HepG2 (cell line): ENCODE measurements around the gene PIEZO1. TPM values are rescaled to one million over a fixed set of nuclear protein-coding genes. Genes with fewer than 3 reads are reported as not detected.
A peak's percentile ranks its signal among the peaks of the same experiment; 100 is the strongest.

Experiments used
- ATAC-seq: fragments of 200-7000 bp; cut with Tn5 transposase; 3 replicates; pipeline ENCODE4 v1.9.1; 2020; ENCODE audit warnings: mild to moderate bottlenecking, moderate library complexity
- BruUV-seq: library from RNA; stranded (reverse); fragments of 400-500 nt; replicated peaks from 2 replicates; lab custom pipeline; 2021; lab: Mats Ljungman, UMichigan
- CTCF ChIA-PET: fragments of 300-600 bp; formaldehyde crosslinking; extraction: SDS; loops from one replicate; lab custom pipeline; 2021; ENCODE audit warnings: low total read pairs, inconsistent platforms, low intra/inter-chr PET ratio; lab: Yijun Ruan, JAX
- POLR2A ChIA-PET: fragments of 350-600 bp; sonication (Branson Sonifier 250); formaldehyde crosslinking; loops from one replicate; lab custom pipeline; 2020; ENCODE audit warnings: antibody characterized with exemption, inconsistent platforms; lab: Yijun Ruan, JAX
- DNase-seq: peaks from one replicate; pipeline ENCODE4 v3.0.0-alpha.2; 2015; ENCODE audit warnings: low spot score
- FAIRE-seq: peaks from 3 replicates; lab custom pipeline; 2011; peaks lifted over from hg19 to GRCh38; lab: Jason Lieb, UNC
- H2AFZ ChIP-seq: one replicate; pipeline ENCODE4 v1.6.1; 2011; ENCODE audit warnings: low read length, inconsistent platforms
- H3K27ac ChIP-seq: fragments of 300-600 bp; 3 replicates; pipeline ENCODE4 v1.8.0; 2011; ENCODE audit warnings: mixed run types, mild to moderate bottlenecking, mixed read lengths, low read length, inconsistent platforms; ENCODE audit not compliant: insufficient read depth; ENCODE audit errors: extremely low read length
- H3K27me3 ChIP-seq, 2 experiments: fragments of 200-600 bp in 1 of 2; 2 replicates in 1 of 2; 3 replicates in 1 of 2; pipeline versions ENCODE4 v1.6.0 to v1.8.0; 2011; ENCODE audit warnings: low read length in 2 of 2, mild to moderate bottlenecking in 2 of 2, moderate library complexity in 2 of 2, inconsistent platforms in 1 of 2; ENCODE audit not compliant: insufficient read depth in 2 of 2, control insufficient read depth in 1 of 2
- H3K36me3 ChIP-seq, 2 experiments: fragments of 200-600 bp in 1 of 2; replicated peaks in 1 of 2; 2 replicates in 1 of 2; 3 replicates in 1 of 2; pipeline versions ENCODE4 v1.5.1 to v1.8.0; 2011; ENCODE audit warnings: low read length in 2 of 2, inconsistent platforms in 1 of 2; ENCODE audit not compliant: insufficient read depth in 2 of 2, control insufficient read depth in 1 of 2
- H3K4me1 ChIP-seq: 2 replicates; pipeline ENCODE4 v1.5.1; 2012; ENCODE audit warnings: low read length, inconsistent platforms; ENCODE audit not compliant: insufficient read depth
- H3K4me2 ChIP-seq: 2 replicates; pipeline ENCODE4 v1.6.0; 2011; ENCODE audit warnings: low read depth, low read length, inconsistent platforms
- H3K4me3 ChIP-seq, 3 experiments: fragments of 200-600 bp in 1 of 3; sonication (generic), shearing (Covaris generic) in 1 of 3; replicated peaks in 1 of 3; 2 replicates each; pipeline ENCODE4 v1.5.1; 2011 to 2016; ENCODE audit warnings: low read length in 3 of 3, inconsistent platforms in 2 of 3, low read depth in 2 of 3, mild to moderate bottlenecking in 2 of 3, control low read depth in 1 of 3, mixed read lengths in 1 of 3; ENCODE audit not compliant: insufficient read depth in 1 of 3
- H3K79me2 ChIP-seq: one replicate; pipeline ENCODE4 v1.6.1; 2011; ENCODE audit warnings: low read length, inconsistent platforms; ENCODE audit not compliant: insufficient read depth
- H3K9ac ChIP-seq: 2 replicates; pipeline ENCODE4 v1.6.0; 2011; ENCODE audit warnings: mild to moderate bottlenecking, low read depth, low read length, inconsistent platforms; ENCODE audit not compliant: insufficient read depth
- H3K9me3 ChIP-seq: 2 replicates; pipeline ENCODE4 v1.5.1; 2012; ENCODE audit warnings: mild to moderate bottlenecking, low read length
- H4K20me1 ChIP-seq: 2 replicates; pipeline ENCODE4 v1.6.0; 2011; ENCODE audit warnings: inconsistent platforms, mild to moderate bottlenecking, low read length, moderate library complexity; ENCODE audit not compliant: insufficient read depth
- HNRNPLL ChIP-seq: fragments of 200-400 bp; formaldehyde crosslinking; IDR thresholded peaks from 2 replicates; pipeline ENCODE4 v1.6.1; 2017; ENCODE audit warnings: mild to moderate bottlenecking, low read depth, low read length; ENCODE audit not compliant: poor library complexity, severe bottlenecking
- HNRNPUL1 ChIP-seq: fragments of 200-400 bp; formaldehyde crosslinking; IDR thresholded peaks from 2 replicates; pipeline ENCODE4 v1.6.1; 2017; ENCODE audit warnings: low read depth, mild to moderate bottlenecking, low read length, moderate library complexity
- HOXA3 ChIP-seq: sonication (generic); formaldehyde crosslinking; IDR thresholded peaks from 2 replicates; pipeline ENCODE4 v1.5.0; 2020; ENCODE audit warnings: missing genetic modification reagents
- NFIC ChIP-seq: IDR thresholded peaks from 2 replicates; pipeline ENCODE4 v1.6.1; 2012; ENCODE audit warnings: mild to moderate bottlenecking, low read length, inconsistent platforms
- SOX5 ChIP-seq: IDR thresholded peaks from 2 replicates; pipeline ENCODE4 v1.6.1; 2016; ENCODE audit warnings: borderline replicate concordance
- XRCC5 ChIP-seq: fragments of 200-400 bp; formaldehyde crosslinking; optimal IDR thresholded peaks from 2 replicates; pipeline ENCODE3; 2017; ENCODE audit warnings: mild to moderate bottlenecking, low read length
- ZBTB38 ChIP-seq: sonication (generic); formaldehyde crosslinking; IDR thresholded peaks from 2 replicates; pipeline ENCODE4 v1.5.1; 2020; ENCODE audit warnings: mild to moderate bottlenecking, missing genetic modification reagents
- ZNF136 ChIP-seq: sonication (generic); formaldehyde crosslinking; IDR thresholded peaks from 2 replicates; pipeline ENCODE4 v1.8.1; 2022; ENCODE audit warnings: low read depth, mild to moderate bottlenecking, moderate library complexity, missing genetic modification reagents
- ZNF557 ChIP-seq: sonication (generic); formaldehyde crosslinking; IDR thresholded peaks from 2 replicates; pipeline ENCODE4 v1.4.0; 2020; ENCODE audit warnings: missing genetic modification reagents
- ZSCAN29 ChIP-seq: sonication (generic); formaldehyde crosslinking; conservative IDR thresholded peaks from 2 replicates; pipeline ENCODE4 v1.4.0; 2020; ENCODE audit warnings: mild to moderate bottlenecking, missing genetic modification reagents
- WGBS: methylation state at CpG from one replicate; pipeline ENCODE4 v1.1.6; 2017; ENCODE audit warnings: low lambda C conversion rate; 5-methylcytosine and 5-hydroxymethylcytosine counted together
- in situ Hi-C: cut with HindIII; loops from 2 replicates; pipeline ENCODE4 v1.10.0; 2017; ENCODE audit warnings: low pct_unique_long_range_greater_than_20kb; ENCODE audit not compliant: extremely low pct_ligation_motif_present
- intact Hi-C: fragments of 100-400 bp; cut with micrococcal nuclease; formaldehyde crosslinking; loops from one replicate; pipeline ENCODE4 v1.10.0; 2022; ENCODE audit not compliant: unreplicated experiment
- polyA plus RNA-seq, 8 experiments: library from polyadenylated mRNA; depleted of rRNA in 3 of 8; stranded (reverse) in 7 of 8; unstranded in 1 of 8; fragments of >200 nt; fragmentation: Illumina TruSeq in 4 of 8; extraction: Trizol in 4 of 8; gene quantifications; 2 replicates each; pipeline versions ENCODE4 v1.2.1 to v1.2.3, GENCODE V29; 2011 to 2016; ENCODE audit warnings: low read depth in 4 of 8, missing spikeins in 1 of 8, mixed read lengths in 1 of 8; ENCODE audit not compliant: insufficient read depth in 1 of 8
- total RNA-seq, 5 experiments: library from RNA; depleted of rRNA; stranded (reverse); fragments of >200 nt; fragmentation: Illumina TruSeq; extraction: Trizol; gene quantifications; 2 replicates each; pipeline ENCODE4 v1.2.3, GENCODE V29; 2016; ENCODE audit warnings: low read depth in 1 of 5
- TF ChIP-seq, protein P1 (sequence below): sonication (generic); formaldehyde crosslinking; IDR thresholded peaks from 2 replicates; pipeline ENCODE4 v1.4.0; 2020; ENCODE audit warnings: missing genetic modification reagents, borderline replicate concordance
- TF ChIP-seq, protein P2 (sequence below): sonication (generic); formaldehyde crosslinking; IDR thresholded peaks from 2 replicates; pipeline ENCODE4 v1.5.1; 2020; ENCODE audit warnings: mild to moderate bottlenecking, missing genetic modification reagents

The PIEZO1 gene
- total and polyA plus RNA-seq, 2 of the 13 experiments (the other 11 are each of a cell fraction or from before 2014, with no cell fraction given): 67.9 to 85.0 TPM

DNA sequence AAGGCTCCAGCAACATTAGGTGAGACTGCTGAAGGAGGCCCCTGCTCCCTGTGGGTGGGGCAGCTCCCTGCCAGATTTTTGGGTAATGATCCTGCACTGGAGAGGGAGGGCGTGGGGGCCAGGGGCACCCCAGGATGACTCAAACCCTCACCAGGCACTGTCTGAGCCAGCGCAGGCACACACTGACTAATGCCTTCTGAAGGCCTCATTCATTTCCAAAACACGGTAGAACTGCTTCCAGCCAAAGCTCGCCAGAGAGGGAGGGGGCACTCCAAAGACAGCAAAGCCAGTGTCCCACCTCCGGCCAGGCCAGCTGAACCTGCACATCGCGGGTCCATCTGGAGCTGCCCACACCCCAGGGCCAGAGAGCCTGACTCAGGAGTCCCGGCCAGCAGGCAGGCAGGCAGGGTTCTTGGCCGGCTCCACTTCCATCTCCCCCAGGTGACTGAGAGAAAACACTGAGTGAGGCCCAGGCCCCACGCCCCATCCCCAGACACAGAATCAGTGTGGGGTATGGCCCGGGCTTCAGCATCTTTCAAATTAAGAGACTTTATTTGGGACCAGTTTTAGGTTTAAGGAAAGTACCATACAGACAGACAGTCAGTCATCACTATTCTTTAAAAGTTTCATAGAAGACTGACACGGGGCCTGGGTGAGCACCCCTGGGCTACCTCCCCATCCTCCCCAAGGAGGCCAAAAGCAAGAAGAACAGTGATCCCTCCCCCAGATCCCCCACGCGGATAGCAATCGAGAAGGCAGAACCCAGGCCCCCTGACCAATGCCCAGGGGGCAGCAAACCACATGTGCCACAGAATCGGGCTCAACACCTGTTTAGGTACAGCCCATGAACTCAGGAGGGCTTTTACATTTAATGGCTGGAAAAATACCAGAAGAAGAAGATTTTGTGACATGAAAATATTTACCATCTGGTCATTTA lies 2.3 kb downstream of the PIEZO1 start:
- ATAC-seq: no peak; the same call in 2 of the 3 replicates
- Histone ChIP-seq H3K4me2 (peak overlapping the region; percentile 97), H3K27me3 (no peaks in the 10 kb centered on the region), H2AFZ (no peak overlapping the region), H3K4me3 (peak overlapping the region; percentile 73 to 87 (median 85)), H3K9ac (peak overlapping the region; percentile 82), H3K79me2 (peaks cover 57% of the 10 kb centered on the region), H4K20me1 (peaks cover 28% of the 10 kb centered on the region), H3K4me1 (peaks cover 64% of the 10 kb centered on the region), H3K36me3 (0 out of 5 replicates have a peak, but pooled peaks cover 0 to 2% of the 10 kb centered on the region in 2 experiments), H3K27ac (peak overlapping the region; percentile 70), H3K9me3 (no peaks in the 10 kb centered on the region)
- no peak for FAIRE-seq
- POLR2A ChIA-PET: interaction anchor here (1.2 to 5.4 kb wide), 9 partner anchors 9 to 29 kb away, joined by 3 to 36 read pairs (median 10); partner anchors contain the start of gene APRT
- no TSS peak for BruUV-seq
- DNase-seq: no peak
- WGBS: 42% methylated on average over 12 of the region's 16 CpGs
- in situ Hi-C loops: no loop called here
- intact Hi-C loops: no loop called here
- CTCF ChIA-PET: no interaction called here
- TF ChIP-seq, protein P1, sequence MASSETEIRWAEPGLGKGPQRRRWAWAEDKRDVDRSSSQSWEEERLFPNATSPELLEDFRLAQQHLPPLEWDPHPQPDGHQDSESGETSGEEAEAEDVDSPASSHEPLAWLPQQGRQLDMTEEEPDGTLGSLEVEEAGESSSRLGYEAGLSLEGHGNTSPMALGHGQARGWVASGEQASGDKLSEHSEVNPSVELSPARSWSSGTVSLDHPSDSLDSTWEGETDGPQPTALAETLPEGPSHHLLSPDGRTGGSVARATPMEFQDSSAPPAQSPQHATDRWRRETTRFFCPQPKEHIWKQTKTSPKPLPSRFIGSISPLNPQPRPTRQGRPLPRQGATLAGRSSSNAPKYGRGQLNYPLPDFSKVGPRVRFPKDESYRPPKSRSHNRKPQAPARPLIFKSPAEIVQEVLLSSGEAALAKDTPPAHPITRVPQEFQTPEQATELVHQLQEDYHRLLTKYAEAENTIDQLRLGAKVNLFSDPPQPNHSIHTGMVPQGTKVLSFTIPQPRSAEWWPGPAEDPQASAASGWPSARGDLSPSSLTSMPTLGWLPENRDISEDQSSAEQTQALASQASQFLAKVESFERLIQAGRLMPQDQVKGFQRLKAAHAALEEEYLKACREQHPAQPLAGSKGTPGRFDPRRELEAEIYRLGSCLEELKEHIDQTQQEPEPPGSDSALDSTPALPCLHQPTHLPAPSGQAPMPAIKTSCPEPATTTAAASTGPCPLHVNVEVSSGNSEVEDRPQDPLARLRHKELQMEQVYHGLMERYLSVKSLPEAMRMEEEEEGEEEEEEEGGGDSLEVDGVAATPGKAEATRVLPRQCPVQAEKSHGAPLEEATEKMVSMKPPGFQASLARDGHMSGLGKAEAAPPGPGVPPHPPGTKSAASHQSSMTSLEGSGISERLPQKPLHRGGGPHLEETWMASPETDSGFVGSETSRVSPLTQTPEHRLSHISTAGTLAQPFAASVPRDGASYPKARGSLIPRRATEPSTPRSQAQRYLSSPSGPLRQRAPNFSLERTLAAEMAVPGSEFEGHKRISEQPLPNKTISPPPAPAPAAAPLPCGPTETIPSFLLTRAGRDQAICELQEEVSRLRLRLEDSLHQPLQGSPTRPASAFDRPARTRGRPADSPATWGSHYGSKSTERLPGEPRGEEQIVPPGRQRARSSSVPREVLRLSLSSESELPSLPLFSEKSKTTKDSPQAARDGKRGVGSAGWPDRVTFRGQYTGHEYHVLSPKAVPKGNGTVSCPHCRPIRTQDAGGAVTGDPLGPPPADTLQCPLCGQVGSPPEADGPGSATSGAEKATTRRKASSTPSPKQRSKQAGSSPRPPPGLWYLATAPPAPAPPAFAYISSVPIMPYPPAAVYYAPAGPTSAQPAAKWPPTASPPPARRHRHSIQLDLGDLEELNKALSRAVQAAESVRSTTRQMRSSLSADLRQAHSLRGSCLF (CRISPR knock-in tag): no peak
- 0 out of 2 replicates have a peak, but pooled peaks have one; percentile 38 for TF ChIP-seq HOXA3
- peak; percentile 60; the same call in 1 of the 2 replicates for TF ChIP-seq ZBTB38 (CRISPR knock-in tag)
- TF ChIP-seq, protein P2, sequence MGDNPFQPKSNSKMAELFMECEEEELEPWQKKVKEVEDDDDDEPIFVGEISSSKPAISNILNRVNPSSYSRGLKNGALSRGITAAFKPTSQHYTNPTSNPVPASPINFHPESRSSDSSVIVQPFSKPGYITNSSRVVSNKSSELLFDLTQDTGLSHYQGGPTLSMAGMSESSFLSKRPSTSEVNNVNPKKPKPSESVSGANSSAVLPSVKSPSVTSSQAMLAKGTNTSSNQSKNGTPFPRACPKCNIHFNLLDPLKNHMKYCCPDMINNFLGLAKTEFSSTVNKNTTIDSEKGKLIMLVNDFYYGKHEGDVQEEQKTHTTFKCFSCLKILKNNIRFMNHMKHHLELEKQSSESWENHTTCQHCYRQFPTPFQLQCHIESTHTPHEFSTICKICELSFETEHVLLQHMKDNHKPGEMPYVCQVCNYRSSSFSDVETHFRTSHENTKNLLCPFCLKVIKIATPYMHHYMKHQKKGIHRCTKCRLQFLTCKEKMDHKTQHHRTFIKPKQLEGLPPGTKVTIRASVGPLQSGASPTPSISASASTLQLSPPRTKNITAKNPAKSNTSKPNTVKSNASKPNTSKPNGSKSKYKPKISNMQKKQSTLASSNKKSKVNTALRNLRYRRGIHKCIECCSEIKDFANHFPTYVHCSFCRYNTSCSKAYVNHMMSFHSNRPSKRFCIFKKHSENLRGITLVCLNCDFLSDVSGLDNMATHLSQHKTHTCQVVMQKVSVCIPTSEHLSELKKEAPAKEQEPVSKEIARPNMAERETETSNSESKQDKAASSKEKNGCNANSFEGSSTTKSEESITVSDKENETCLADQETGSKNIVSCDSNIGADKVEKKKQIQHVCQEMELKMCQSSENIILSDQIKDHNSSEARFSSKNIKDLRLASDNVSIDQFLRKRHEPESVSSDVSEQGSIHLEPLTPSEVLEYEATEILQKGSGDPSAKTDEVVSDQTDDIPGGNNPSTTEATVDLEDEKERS (CRISPR knock-in tag): no peak
- TF ChIP-seq ZSCAN29 (CRISPR knock-in tag): peak; percentile 41; the same call in 1 of the 2 replicates
- TF ChIP-seq ZNF557: 0 out of 2 replicates have a peak, but pooled peaks have one; percentile 51
- no peak for TF ChIP-seq ZNF136 (CRISPR knock-in tag)
- no peak for TF ChIP-seq SOX5
- peak; percentile 56 for TF ChIP-seq XRCC5
- no peak for TF ChIP-seq NFIC
- TF ChIP-seq HNRNPLL: peak; percentile 23
- TF ChIP-seq HNRNPUL1: no peak
